Measurements from ENCODE around the gene BRDT.
"Not testable (repeated sequence)": the region's sequence is repeated elsewhere in the genome, so short reads cannot be mapped to it uniquely, and the experiment has no call there.

Gene BRDT

GRCh38 chr1:91997607-91998195 is 48.5 kb downstream of the BRDT start:
- DNase-seq: no peak

GRCh38 chr1:92004129-92004528 is 54.9 kb downstream of the BRDT start:
- DNase-seq: no peak

- no peak for DNase-seq
Observed at GRCh38 chr1:92013923-92014322, 64.7 kb downstream of the BRDT start.

- DNase-seq: no peak
Observed at GRCh38 chr1:92016720-92017316, 67.6 kb downstream of the BRDT start.

GRCh38 chr1:92017656-92018055 is 68.5 kb downstream of the BRDT start:
- no peak for DNase-seq

- not testable (repeated sequence) for DNase-seq
Observed at GRCh38 chr1:92026042-92026441, 76.8 kb downstream of the BRDT start.

- no peak for DNase-seq
Observed at GRCh38 chr1:92026806-92027205, 77.6 kb downstream of the BRDT start.

- no peak for DNase-seq
Observed at GRCh38 chr1:92029241-92029922, 80.2 kb downstream of the BRDT start.

- DNase-seq: no peak
Observed at GRCh38 chr1:92030656-92031107, 81.5 kb downstream of the BRDT start.

GRCh38 chr1:92031281-92032110 is 82.3 kb downstream of the BRDT start:
- DNase-seq: no peak

GRCh38 chr1:92037400-92037799 is 88.2 kb downstream of the BRDT start:
- no peak for DNase-seq

- no peak for DNase-seq
Observed at GRCh38 chr1:92038695-92039346, 89.6 kb downstream of the BRDT start.

GRCh38 chr1:92040971-92041370 is 91.8 kb downstream of the BRDT start:
- DNase-seq: no peak

GRCh38 chr1:92043621-92044020 is 94.4 kb downstream of the BRDT start:
- DNase-seq: no peak

GRCh38 chr1:92045766-92046495 is 96.7 kb downstream of the BRDT start:
- DNase-seq: no peak

- DNase-seq: no peak
Observed at GRCh38 chr1:92051948-92052347, 102.7 kb downstream of the BRDT start.
